ENCODE results near the gene RAB36. TPM values are rescaled to one million over a fixed set of nuclear protein-coding genes. Genes with fewer than 3 reads are reported as not detected.

RAB36 gene
- total and polyA plus RNA-seq, 12 donors, result 4.0 to 13.0 (median 7.2) TPM

- no peaks in the 10 kb centered on the region for H3K27me3 ChIP-seq
- H3K9me3 ChIP-seq (replicated peaks in 1 of 3), result no peaks in the 10 kb centered on the region
- intact Hi-C loops (cut with DNase I), result no loop called here
- no peak for DNase-seq
- peak overlapping the region in 1 of 5 donors; percentile 16 for H3K27ac ChIP-seq
- H3K4me3 ChIP-seq, result no peak overlapping the region
- no peaks in the 10 kb centered on the region for H3K36me3 ChIP-seq (replicated peaks in 1 of 2)
- H3K4me1 ChIP-seq (replicated peaks in 1 of 2), result peaks cover 8 to 25% of the 10 kb centered on the region in 2 donors
- TF ChIP-seq POLR2A (IDR thresholded peaks at IDR 0.05) (no peak), CTCF (IDR thresholded peaks at IDR 0.05) (no peak)
- 88 to 93% (median 90%) methylated on average over 8 of the region's 8 CpGs for WGBS, 4 donors
These were observed 52.6 kb downstream of the RAB36 start for GRCh38 chr22:23197836-23198235.

- Histone ChIP-seq H3K4me3 (no peak overlapping the region), H3K27ac (peak overlapping the region in 2 of 5 donors; percentile 27 to 70)
These were observed 53.9 kb downstream of the RAB36 start for GRCh38 chr22:23199159-23199558.

GRCh38 chr22:23200898-23201297, 55.6 kb downstream of the RAB36 start:
- Histone ChIP-seq H3K4me3 (no peak overlapping the region), H3K9me3 (replicated peaks in 1 of 3) (no peaks in the 10 kb centered on the region), H3K36me3 (replicated peaks in 1 of 2) (no peaks in the 10 kb centered on the region), H3K27ac (peak overlapping the region in 3 of 5 donors; percentile 27 to 61 (median 38)), H3K27me3 (no peaks in the 10 kb centered on the region), H3K4me1 (replicated peaks in 1 of 2) (peaks cover 8 to 50% of the 10 kb centered on the region in 2 donors)
- peak in 1 of 7 donors; percentile 14 for DNase-seq
- intact Hi-C loops (cut with DNase I), result no loop called here
- TF ChIP-seq CTCF (IDR thresholded peaks at IDR 0.05) (no peak), POLR2A (IDR thresholded peaks at IDR 0.05) (no peak)
- 50 to 76% (median 65%) methylated on average over 4 to 5 of the region's 5 CpGs for WGBS, 4 donors

More at GRCh38 chr22:23199159-23199558, 53.9 kb downstream of the RAB36 start:
- TF ChIP-seq CTCF (IDR thresholded peaks at IDR 0.05), result no peak
- no peak for TF ChIP-seq POLR2A (IDR thresholded peaks at IDR 0.05)
- peaks cover 8 to 32% of the 10 kb centered on the region in 2 donors for H3K4me1 ChIP-seq (replicated peaks in 1 of 2)
- no peaks in the 10 kb centered on the region for H3K27me3 ChIP-seq
- WGBS, 4 donors, result 60 to 75% (median 74%) methylated on average over 7 to 8 of the region's 8 CpGs
- DNase-seq, result no peak
- H3K36me3 ChIP-seq (replicated peaks in 1 of 2), result no peaks in the 10 kb centered on the region
- no peaks in the 10 kb centered on the region for H3K9me3 ChIP-seq (replicated peaks in 1 of 3)
- intact Hi-C loops (cut with DNase I), result no loop called here

- intact Hi-C loops (cut with DNase I), result no loop called here
- Histone ChIP-seq H3K36me3 (replicated peaks in 1 of 2) (no peaks in the 10 kb centered on the region), H3K4me3 (no peak overlapping the region), H3K4me1 (replicated peaks in 1 of 2) (peaks cover 8 to 50% of the 10 kb centered on the region in 2 donors), H3K27ac (no peak overlapping the region), H3K9me3 (replicated peaks in 1 of 3) (no peaks in the 10 kb centered on the region), H3K27me3 (no peaks in the 10 kb centered on the region)
- TF ChIP-seq POLR2A (IDR thresholded peaks at IDR 0.05), result no peak
- 77 to 83% (median 82%) methylated on average over 4 of the region's 4 CpGs for WGBS, 4 donors
- DNase-seq, result no peak
These were observed 57.7 kb downstream of the RAB36 start for GRCh38 chr22:23202812-23203451.

Measured in adrenal gland (tissue), 12 donors.